Astrocyte (in vitro differentiated cells and primary cell): ENCODE results near the gene INIP. TPM values are rescaled to one million over a fixed set of nuclear protein-coding genes. Genes with fewer than 3 reads are reported as not detected.

ENCODE experiments used
- DNase-seq: peaks from one replicate; pipeline ENCODE4 v3.0.0-alpha.2; 2010; ENCODE audit warnings: low read depth
- FAIRE-seq: peaks from 2 replicates; lab custom pipeline; 2011; peaks lifted over from hg19 to GRCh38; lab: Jason Lieb, UNC
- H2AFZ ChIP-seq: 2 replicates; pipeline ENCODE4 v1.6.0; 2012; ENCODE audit warnings: low read depth, low read length, inconsistent platforms
- H3K27ac ChIP-seq: 2 replicates; pipeline ENCODE4 v1.5.1; 2011; ENCODE audit warnings: low read depth, low read length, inconsistent platforms
- H3K27me3 ChIP-seq: 2 replicates; pipeline ENCODE4 v1.6.0; 2011; ENCODE audit warnings: low read length, inconsistent platforms; ENCODE audit not compliant: insufficient read depth
- H3K36me3 ChIP-seq: 2 replicates; pipeline ENCODE4 v1.5.1; 2011; ENCODE audit warnings: low read length, inconsistent platforms; ENCODE audit not compliant: insufficient read depth
- H3K4me1 ChIP-seq: 2 replicates; pipeline ENCODE4 v1.5.1; 2011; ENCODE audit warnings: low read length, inconsistent platforms; ENCODE audit not compliant: insufficient read depth
- H3K4me2 ChIP-seq: 2 replicates; pipeline ENCODE4 v1.6.0; 2012; ENCODE audit warnings: low read length, inconsistent platforms
- H3K4me3 ChIP-seq: 2 replicates; pipeline ENCODE4 v1.5.1; 2011; ENCODE audit warnings: low read depth, mild to moderate bottlenecking, low read length, inconsistent platforms; ENCODE audit not compliant: insufficient read depth
- H3K79me2 ChIP-seq: 2 replicates; pipeline ENCODE4 v1.6.0; 2012; ENCODE audit warnings: mild to moderate bottlenecking, low read length, inconsistent platforms; ENCODE audit not compliant: insufficient read depth
- H3K9ac ChIP-seq: 2 replicates; pipeline ENCODE4 v1.6.0; 2012; ENCODE audit warnings: mild to moderate bottlenecking, low read length, inconsistent platforms
- H3K9me3 ChIP-seq: 2 replicates; pipeline ENCODE4 v1.5.1; 2012; ENCODE audit warnings: low read depth, mild to moderate bottlenecking, low read length, inconsistent platforms; ENCODE audit not compliant: insufficient read depth
- H4K20me1 ChIP-seq: 2 replicates; pipeline ENCODE4 v1.6.0; 2012; ENCODE audit warnings: low read length, inconsistent platforms; ENCODE audit not compliant: insufficient read depth
- H3K27ac Mint-ChIP-seq: one replicate; pipeline ENCODE4 v1.8.0; 2021; ENCODE audit warnings: mild to moderate bottlenecking, mixed read lengths; ENCODE audit not compliant: unreplicated experiment
- H3K27me3 Mint-ChIP-seq: one replicate; pipeline ENCODE4 v1.8.0; 2021; ENCODE audit warnings: low read depth, mixed read lengths; ENCODE audit not compliant: unreplicated experiment
- H3K36me3 Mint-ChIP-seq: one replicate; pipeline ENCODE4 v1.8.0; 2021; ENCODE audit warnings: low read depth, mixed read lengths; ENCODE audit not compliant: unreplicated experiment
- H3K4me1 Mint-ChIP-seq: one replicate; pipeline ENCODE4 v1.8.0; 2021; ENCODE audit warnings: low read depth, mixed read lengths; ENCODE audit not compliant: unreplicated experiment
- H3K4me3 Mint-ChIP-seq: one replicate; pipeline ENCODE4 v1.8.0; 2021; ENCODE audit warnings: mild to moderate bottlenecking, moderate library complexity, mixed read lengths; ENCODE audit not compliant: unreplicated experiment
- H3K9me3 Mint-ChIP-seq: one replicate; pipeline ENCODE4 v1.8.0; 2021; ENCODE audit warnings: mild to moderate bottlenecking, mixed read lengths; ENCODE audit not compliant: unreplicated experiment
- CTCF ChIP-seq: IDR thresholded peaks from 2 replicates; pipeline ENCODE4 v1.5.1; 2011; ENCODE audit warnings: low read depth, mild to moderate bottlenecking, inconsistent platforms, low read length, moderate library complexity; ENCODE audit not compliant: insufficient read depth
- EZH2 ChIP-seq: IDR thresholded peaks from 2 replicates; pipeline ENCODE4 v1.6.1; 2012; ENCODE audit warnings: mild to moderate bottlenecking, low read length, inconsistent platforms; ENCODE audit not compliant: insufficient read depth
- total RNA-seq: library from RNA; stranded (reverse); gene quantifications from 2 replicates; pipeline ENCODE4 v1.2.1, GENCODE V29; 2021

The INIP gene
- total RNA-seq, 1 donor from 2014 or later = 23.1 TPM

- peaks cover 5% of the 10 kb centered on the region for H3K36me3 Mint-ChIP-seq
- peaks cover 30% of the 10 kb centered on the region for H3K79me2 ChIP-seq
Observed at GRCh38 chr9:112761912-112762655, 44.2 kb upstream of the INIP start.

GRCh38 chr9:112760821-112761220, 42.9 kb upstream of the INIP start:
- TF ChIP-seq CTCF = no peak
- no peak for TF ChIP-seq EZH2
- Histone ChIP-seq H4K20me1 (peaks cover 51% of the 10 kb centered on the region), H3K79me2 (peaks cover 35% of the 10 kb centered on the region), H2AFZ (no peak overlapping the region), H3K9me3 (no peaks in the 10 kb centered on the region), H3K27ac (no peak overlapping the region), H3K4me2 (no peak overlapping the region), H3K4me1 (peaks cover 7% of the 10 kb centered on the region), H3K9ac (no peak overlapping the region), H3K27me3 (no peaks in the 10 kb centered on the region), H3K36me3 (no peaks in the 10 kb centered on the region), H3K4me3 (no peak overlapping the region)
- Mint-ChIP-seq H3K36me3 (peaks cover 5% of the 10 kb centered on the region), H3K4me1 (peaks cover 10% of the 10 kb centered on the region), H3K27ac (no peak overlapping the region), H3K4me3 (no peak overlapping the region), H3K9me3 (peaks cover 3% of the 10 kb centered on the region), H3K27me3 (no peaks in the 10 kb centered on the region)
- no peak for FAIRE-seq
- DNase-seq = no peak

More at GRCh38 chr9:112761912-112762655, 44.2 kb upstream of the INIP start:
- peaks cover 51% of the 10 kb centered on the region for H4K20me1 ChIP-seq
- H2AFZ ChIP-seq = no peak overlapping the region
- FAIRE-seq = no peak
- H3K4me2 ChIP-seq = no peak overlapping the region
- DNase-seq = no peak
- peaks cover 10% of the 10 kb centered on the region for H3K4me1 Mint-ChIP-seq
- no peak overlapping the region for H3K4me3 ChIP-seq
- peaks cover 3% of the 10 kb centered on the region for H3K9me3 Mint-ChIP-seq
- H3K9me3 ChIP-seq = no peaks in the 10 kb centered on the region
- no peak overlapping the region for H3K27ac Mint-ChIP-seq
- H3K27ac ChIP-seq = no peak overlapping the region
- no peak overlapping the region for H3K4me3 Mint-ChIP-seq
- H3K9ac ChIP-seq = no peak overlapping the region
- no peaks in the 10 kb centered on the region for H3K27me3 Mint-ChIP-seq
- TF ChIP-seq CTCF (no peak), EZH2 (no peak)
- H3K4me1 ChIP-seq = peaks cover 7% of the 10 kb centered on the region
- no peaks in the 10 kb centered on the region for H3K36me3 ChIP-seq
- H3K27me3 ChIP-seq = no peaks in the 10 kb centered on the region

- H3K27ac Mint-ChIP-seq = no peak overlapping the region
Observed at GRCh38 chr9:112757940-112758339, 40.0 kb upstream of the INIP start.

More at GRCh38 chr9:112757940-112758339, 40.0 kb upstream of the INIP start:
- Histone ChIP-seq H2AFZ (no peak overlapping the region), H3K27ac (no peak overlapping the region), H3K4me3 (no peak overlapping the region), H3K9ac (no peak overlapping the region), H3K79me2 (peaks cover 42% of the 10 kb centered on the region), H4K20me1 (peaks cover 52% of the 10 kb centered on the region), H3K36me3 (no peaks in the 10 kb centered on the region), H3K27me3 (no peaks in the 10 kb centered on the region), H3K9me3 (no peaks in the 10 kb centered on the region), H3K4me1 (peaks cover 15% of the 10 kb centered on the region), H3K4me2 (no peak overlapping the region)
- peaks cover 5% of the 10 kb centered on the region for H3K36me3 Mint-ChIP-seq
- peaks cover 3% of the 10 kb centered on the region for H3K9me3 Mint-ChIP-seq
- H3K4me1 Mint-ChIP-seq = peaks cover 21% of the 10 kb centered on the region
- TF ChIP-seq EZH2 (no peak), CTCF (no peak)
- no peak for DNase-seq
- FAIRE-seq = no peak
- no peaks in the 10 kb centered on the region for H3K27me3 Mint-ChIP-seq
- H3K4me3 Mint-ChIP-seq = no peak overlapping the region
